SIG-M5 treated with dmso at 0.1 percent for 504 hours (cell line): Measurements from ENCODE around the gene ADAT3.

Experiments used
- DNase-seq: peaks from one replicate; lab custom pipeline; 2025; ENCODE audit not compliant: unreplicated experiment; lab: John Stamatoyannopoulos, UW

Gene ADAT3

GRCh38 chr19:1956122-1956494, 50.9 kb downstream of the ADAT3 start:
- DNase-seq = no peak

GRCh38 chr19:1956868-1957492, 51.8 kb downstream of the ADAT3 start:
- DNase-seq = no peak

GRCh38 chr19:1957562-1958248, 52.5 kb downstream of the ADAT3 start:
- DNase-seq = no peak

GRCh38 chr19:1959928-1960589, 54.9 kb downstream of the ADAT3 start:
- no peak for DNase-seq

GRCh38 chr19:1961000-1961883, 56.0 kb downstream of the ADAT3 start:
- DNase-seq = no peak

- DNase-seq = no peak
These were observed 57.5 kb downstream of the ADAT3 start for GRCh38 chr19:1962674-1963073.
